AG04450 (cell line): Measurements from ENCODE around the gene MOGAT3. TPM values are rescaled to one million over a fixed set of nuclear protein-coding genes. Genes with fewer than 3 reads are reported as not detected.
A peak's percentile ranks its signal among the peaks of the same experiment; 100 is the strongest.

Experiments used
- CTCF ChIA-PET: fragments of 300-600, 350-600 bp; formaldehyde crosslinking; extraction: SDS; loops from one replicate; lab custom pipeline; 2022; ENCODE audit warnings: antibody characterized with exemption, inconsistent platforms; lab: Charles Lee
- POLR2A ChIA-PET: fragments of 350-600 bp; formaldehyde crosslinking; extraction: SDS; loops from one replicate; lab custom pipeline; 2021; ENCODE audit warnings: antibody characterized with exemption, inconsistent platforms; lab: Yijun Ruan, JAX
- DNase-seq: peaks from one replicate; pipeline ENCODE4 v3.0.0-alpha.2; 2011; ENCODE audit warnings: low read depth, low spot score
- H3K27ac ChIP-seq: one replicate; pipeline ENCODE4 v1.5.1; 2012; ENCODE audit warnings: low read depth, low read length, control low read depth
- H3K27me3 ChIP-seq: one replicate; pipeline ENCODE4 v1.6.0; 2012; ENCODE audit warnings: low read length; ENCODE audit not compliant: control insufficient read depth, insufficient read depth
- H3K4me3 ChIP-seq: 2 replicates; pipeline ENCODE4 v1.5.1; 2011; ENCODE audit warnings: mild to moderate bottlenecking, low read depth, low read length, control low read depth
- H3K9me3 ChIP-seq: 2 replicates; pipeline ENCODE4 v1.5.1; 2012; ENCODE audit warnings: low read length; ENCODE audit not compliant: control insufficient read depth, insufficient read depth
- polyA plus RNA-seq: library from polyadenylated mRNA; depleted of rRNA; stranded (reverse); fragments of >200 nt; gene quantifications from 2 replicates; pipeline ENCODE4 v1.2.3, GENCODE V29; 2011
- TF ChIP-seq, protein P1 (sequence below): IDR thresholded peaks from 2 replicates; pipeline ENCODE4 v1.5.1; 2011; ENCODE audit warnings: low read depth, low read length, control low read depth, inconsistent platforms

The MOGAT3 gene
- polyA plus RNA-seq, 1 experiment: not detected

DNA sequence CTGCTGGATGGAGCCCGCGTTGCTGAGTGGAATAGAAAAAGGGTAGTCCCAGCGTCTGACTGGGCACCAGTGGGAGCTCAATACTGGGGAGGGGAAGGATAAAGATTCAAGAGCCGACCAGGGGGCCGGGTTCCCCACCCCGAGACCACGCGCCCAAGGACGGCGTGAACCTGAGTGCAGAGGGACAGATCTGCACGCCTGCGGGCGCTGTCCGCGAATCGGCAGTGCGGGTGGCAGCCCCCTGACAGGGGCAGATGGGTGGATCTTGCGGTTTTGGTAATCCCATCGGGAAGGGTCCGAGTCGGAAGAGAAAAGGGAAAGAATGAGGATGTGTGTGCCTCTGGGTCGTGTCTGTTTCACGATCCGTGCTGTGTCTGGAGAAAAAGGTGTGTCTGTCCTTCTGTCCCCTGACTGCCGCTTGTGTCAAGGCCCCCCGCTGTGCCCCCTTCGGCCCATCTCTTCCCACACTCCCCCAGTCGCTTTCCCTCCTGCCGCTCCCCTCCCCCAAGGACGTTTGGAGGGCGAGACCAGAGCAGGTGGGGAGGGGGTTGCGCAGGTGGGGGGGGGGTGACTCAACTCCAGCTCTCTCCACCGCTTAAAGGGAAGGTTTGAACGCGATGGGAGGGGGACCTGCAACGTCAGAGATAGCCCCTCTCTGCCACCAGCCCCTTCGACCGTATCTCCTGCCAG, 34.7 kb downstream of the MOGAT3 start:
- peak overlapping the region; percentile 2 for H3K27ac ChIP-seq
- POLR2A ChIA-PET: interaction anchor here (1.0 to 1.4 kb wide), 2 partner anchors 39 to 65 kb away, joined by 3 to 5 read pairs; partner anchors contain the start of gene SERPINE1

GRCh38 chr7:101165075-101165957, 35.5 kb downstream of the MOGAT3 start, which contains the start of gene VGF:
Gene VGF, minus strand, starts transcription at chr7:101165569. Its CDS starts 726 bp downstream, at chr7:101164843.
- DNase-seq: peak; percentile 84
- H3K9me3 ChIP-seq: no peaks in the 10 kb centered on the region; the same call in 1 of the 2 replicates
- TF ChIP-seq, protein P1, sequence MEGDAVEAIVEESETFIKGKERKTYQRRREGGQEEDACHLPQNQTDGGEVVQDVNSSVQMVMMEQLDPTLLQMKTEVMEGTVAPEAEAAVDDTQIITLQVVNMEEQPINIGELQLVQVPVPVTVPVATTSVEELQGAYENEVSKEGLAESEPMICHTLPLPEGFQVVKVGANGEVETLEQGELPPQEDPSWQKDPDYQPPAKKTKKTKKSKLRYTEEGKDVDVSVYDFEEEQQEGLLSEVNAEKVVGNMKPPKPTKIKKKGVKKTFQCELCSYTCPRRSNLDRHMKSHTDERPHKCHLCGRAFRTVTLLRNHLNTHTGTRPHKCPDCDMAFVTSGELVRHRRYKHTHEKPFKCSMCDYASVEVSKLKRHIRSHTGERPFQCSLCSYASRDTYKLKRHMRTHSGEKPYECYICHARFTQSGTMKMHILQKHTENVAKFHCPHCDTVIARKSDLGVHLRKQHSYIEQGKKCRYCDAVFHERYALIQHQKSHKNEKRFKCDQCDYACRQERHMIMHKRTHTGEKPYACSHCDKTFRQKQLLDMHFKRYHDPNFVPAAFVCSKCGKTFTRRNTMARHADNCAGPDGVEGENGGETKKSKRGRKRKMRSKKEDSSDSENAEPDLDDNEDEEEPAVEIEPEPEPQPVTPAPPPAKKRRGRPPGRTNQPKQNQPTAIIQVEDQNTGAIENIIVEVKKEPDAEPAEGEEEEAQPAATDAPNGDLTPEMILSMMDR: no peak
- peak within 1 kb of the TSS; percentile 48 for H3K4me3 ChIP-seq
- ChIA-PET CTCF (interaction anchor here (0.8 to 2.5 kb wide), 6 partner anchors 9 to 117 kb away, joined by 3 to 11 read pairs (median 3); no protein-coding TSS in a partner anchor), POLR2A (interaction anchor here (0.6 to 1.4 kb wide), 6 partner anchors 12 to 737 kb away, joined by 3 to 5 read pairs (median 4); partner anchors contain the start of genes SERPINE1, UFSP1 and ZCWPW1)
- H3K27ac ChIP-seq: peak within 1 kb of the TSS; percentile 2
- H3K27me3 ChIP-seq: peaks cover 8% of the 10 kb centered on the region

More for the DNA sequence above, 34.7 kb downstream of the MOGAT3 start:
- Histone ChIP-seq H3K27me3 (peaks cover 16% of the 10 kb centered on the region), H3K4me3 (peak overlapping the region; percentile 48), H3K9me3 (no peaks in the 10 kb centered on the region; the same call in 1 of the 2 replicates)
- CTCF ChIA-PET: interaction anchor here (0.8 to 2.5 kb wide), 7 partner anchors 9 to 117 kb away, joined by 3 to 11 read pairs (median 3); no protein-coding TSS in a partner anchor
- no peak for DNase-seq
- TF ChIP-seq, protein P1: no peak

- Histone ChIP-seq H3K27me3 (peaks cover 3% of the 10 kb centered on the region), H3K27ac (no peak overlapping the region), H3K9me3 (no peaks in the 10 kb centered on the region; the same call in 1 of the 2 replicates), H3K4me3 (peak overlapping the region; percentile 40)
- TF ChIP-seq, protein P1: no peak
- ChIA-PET POLR2A (interaction anchor here (0.6 to 1.1 kb wide), 2 partner anchors 275 to 491 kb away, joined by 3 read pairs; partner anchors contain the start of gene UFSP1), CTCF (interaction anchor here (2.2 to 2.5 kb wide), 2 partner anchors 20 to 28 kb away, joined by 8 to 11 read pairs; no protein-coding TSS in a partner anchor)
- DNase-seq: no peak
Observed at GRCh38 chr7:101164071-101164840, 36.6 kb downstream of the MOGAT3 start.

GRCh38 chr7:101163279-101164070, 37.4 kb downstream of the MOGAT3 start:
- H3K9me3 ChIP-seq: no peaks in the 10 kb centered on the region; the same call in 1 of the 2 replicates
- TF ChIP-seq, protein P1: no peak
- POLR2A ChIA-PET: interaction anchor here (0.6 to 1.2 kb wide), 3 partner anchors 10 to 490 kb away, joined by 3 to 4 read pairs (median 3); partner anchors contain the start of genes AP1S1 and UFSP1
- CTCF ChIA-PET: interaction anchor here (1.2 to 2.5 kb wide), 2 partner anchors 19 to 29 kb away, joined by 6 to 11 read pairs; no protein-coding TSS in a partner anchor
- H3K27me3 ChIP-seq: peaks cover 3% of the 10 kb centered on the region
- H3K27ac ChIP-seq: no peak overlapping the region
- DNase-seq: no peak
- H3K4me3 ChIP-seq: peak overlapping the region; percentile 58
